HG03045 (cell line): ENCODE measurements around the gene DOK5.

Experiments used
- ATAC-seq: cut with Tn5 transposase; IDR thresholded peaks from one replicate; pipeline ENCODE4 v1.9.1; 2021; ENCODE audit warnings: mild to moderate bottlenecking, moderate library complexity; ENCODE audit not compliant: unreplicated experiment

The DOK5 gene

GRCh38 chr20:54640800-54641199 lies 165.4 kb downstream of the DOK5 start:
- ATAC-seq, result no peak

GRCh38 chr20:54642864-54643667 lies 167.7 kb downstream of the DOK5 start:
- no peak for ATAC-seq

- no peak for ATAC-seq
Observed at GRCh38 chr20:54643761-54644160, 168.4 kb downstream of the DOK5 start.

GRCh38 chr20:54645445-54646155 lies 170.2 kb downstream of the DOK5 start:
- no peak for ATAC-seq

- no peak for ATAC-seq
Observed at GRCh38 chr20:54646156-54646517, 170.7 kb downstream of the DOK5 start.

- no peak for ATAC-seq
Observed at GRCh38 chr20:54648421-54649142, 173.2 kb downstream of the DOK5 start.

- peak; percentile 70 for ATAC-seq
Observed at GRCh38 chr20:54649511-54649962, 174.1 kb downstream of the DOK5 start.

- no peak for ATAC-seq
Observed at GRCh38 chr20:54650052-54650719, 174.8 kb downstream of the DOK5 start.

- no peak for ATAC-seq
Observed at GRCh38 chr20:54651252-54651651, 175.9 kb downstream of the DOK5 start.

- ATAC-seq, result no peak
Observed at GRCh38 chr20:54654450-54654849, 179.1 kb downstream of the DOK5 start.

GRCh38 chr20:54657268-54657826 lies 182.0 kb downstream of the DOK5 start:
- ATAC-seq, result no peak

- no peak for ATAC-seq
Observed at GRCh38 chr20:54658525-54658924, 183.1 kb downstream of the DOK5 start.

- no peak for ATAC-seq
Observed at GRCh38 chr20:54661265-54661664, 185.9 kb downstream of the DOK5 start.

GRCh38 chr20:54661880-54662465 lies 186.6 kb downstream of the DOK5 start:
- ATAC-seq, result no peak

GRCh38 chr20:54665812-54666211 lies 190.4 kb downstream of the DOK5 start:
- ATAC-seq, result no peak

- ATAC-seq, result peak; percentile 65
Observed at GRCh38 chr20:54668271-54669039, 193.1 kb downstream of the DOK5 start.

GRCh38 chr20:54669040-54669363 lies 193.6 kb downstream of the DOK5 start:
- no peak for ATAC-seq

- ATAC-seq, result no peak
Observed at GRCh38 chr20:54678253-54678652, 202.9 kb downstream of the DOK5 start.

GRCh38 chr20:54680439-54680838 lies 205.0 kb downstream of the DOK5 start:
- ATAC-seq, result no peak
